HG03097 (cell line): ENCODE measurements around the gene NUDT22.
A peak's percentile ranks its signal among the peaks of the same experiment; 100 is the strongest.

Experiments
- ATAC-seq: cut with Tn5 transposase; IDR thresholded peaks from one replicate; pipeline ENCODE4 v1.9.1; 2021; ENCODE audit not compliant: unreplicated experiment, low FRiP score

The NUDT22 gene, protein sequence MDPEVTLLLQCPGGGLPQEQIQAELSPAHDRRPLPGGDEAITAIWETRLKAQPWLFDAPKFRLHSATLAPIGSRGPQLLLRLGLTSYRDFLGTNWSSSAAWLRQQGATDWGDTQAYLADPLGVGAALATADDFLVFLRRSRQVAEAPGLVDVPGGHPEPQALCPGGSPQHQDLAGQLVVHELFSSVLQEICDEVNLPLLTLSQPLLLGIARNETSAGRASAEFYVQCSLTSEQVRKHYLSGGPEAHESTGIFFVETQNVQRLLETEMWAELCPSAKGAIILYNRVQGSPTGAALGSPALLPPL

DNA sequence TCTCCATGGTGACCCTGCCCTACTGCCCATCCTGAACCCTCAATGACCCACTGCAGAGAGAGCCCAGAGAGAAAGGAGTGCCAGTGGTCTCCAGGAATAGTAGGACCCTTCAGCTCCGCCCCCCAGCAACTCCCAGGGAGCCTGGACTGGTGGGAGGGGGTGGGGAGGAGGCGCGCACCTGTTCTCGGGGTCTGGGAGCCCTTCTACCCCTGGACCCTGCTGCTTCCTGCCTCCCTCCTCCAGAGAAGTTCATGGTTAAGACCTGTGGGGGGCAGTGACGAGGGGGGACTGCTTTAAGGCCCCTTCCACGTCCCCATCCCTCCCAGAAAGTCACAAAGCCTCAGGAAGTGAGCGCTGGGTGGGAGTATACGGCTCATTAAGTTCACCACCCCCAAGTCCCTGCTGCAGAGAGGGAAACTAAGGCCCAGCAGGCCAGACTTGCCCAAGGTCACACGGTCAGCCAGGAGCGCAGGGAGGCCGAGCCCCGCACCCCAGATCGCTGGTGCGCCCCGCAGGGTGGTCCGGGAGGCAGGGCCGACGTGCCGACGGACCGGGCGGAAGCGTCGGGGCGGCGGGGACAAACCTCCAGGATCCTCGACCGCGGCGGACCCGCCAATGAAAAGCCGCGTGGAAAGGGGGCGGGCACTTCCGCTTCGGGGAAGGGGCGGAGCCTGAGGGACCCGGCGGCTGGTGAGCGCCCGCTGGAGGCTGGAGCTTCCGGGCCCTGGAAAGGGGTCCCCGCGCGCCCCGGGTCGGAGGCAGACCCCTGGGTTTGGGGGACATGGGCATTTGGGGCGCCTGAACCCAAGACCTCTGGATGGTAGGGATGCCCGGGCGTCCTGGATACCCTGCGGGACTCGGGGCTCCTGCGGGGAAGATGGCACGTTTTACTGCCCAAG is at the start of gene NUDT22, which contains the start of gene TRPT1:
NUDT22 (plus strand) TSS at position 667 of the 899 bp plus-strand sequence. CDS start 379 bp downstream, outside the sequence.
TRPT1 (minus strand) TSS at position 579 of the 899 bp plus-strand sequence; CDS start at position 253, 326 bp downstream.
- ATAC-seq, result peak; percentile 44

DNA sequence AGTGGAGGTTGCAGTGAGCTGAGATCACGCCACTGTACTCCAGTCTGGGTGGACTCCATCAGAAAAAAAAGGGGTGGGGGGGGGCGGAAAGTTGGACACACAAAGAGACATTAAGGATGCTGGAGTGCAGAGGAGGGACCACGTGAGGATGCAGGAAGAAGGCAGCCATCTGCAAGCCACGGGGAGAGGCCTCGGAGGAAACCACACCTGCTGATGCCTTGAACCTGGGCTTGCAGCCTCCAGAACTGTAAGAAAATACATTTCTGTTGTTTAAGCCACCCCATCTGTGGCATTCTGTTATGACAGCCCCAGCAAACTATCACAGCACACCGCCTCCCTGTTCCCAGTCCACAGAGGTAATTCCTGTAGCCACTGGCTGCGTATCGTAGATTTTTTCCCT is 49.3 kb upstream of the NUDT22 start:
- no peak for ATAC-seq

DNA sequence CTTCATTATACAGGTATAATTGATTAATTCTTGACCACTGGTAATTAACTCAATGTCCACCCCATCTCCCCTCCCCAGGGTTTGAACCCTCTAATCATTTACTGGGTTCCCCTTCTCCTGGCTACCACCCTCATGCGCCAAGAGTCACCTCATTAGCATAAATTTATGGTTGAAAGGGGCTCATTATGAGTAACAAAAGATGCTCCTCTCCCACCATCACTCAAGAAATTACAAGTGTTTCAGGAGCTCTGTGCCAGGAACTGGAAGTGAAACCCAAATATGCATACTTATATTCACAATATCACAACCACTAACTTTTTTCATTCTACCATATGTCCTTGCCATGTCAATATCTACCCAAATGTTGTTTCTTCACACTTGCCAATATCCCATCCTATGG is 47.9 kb upstream of the NUDT22 start:
- ATAC-seq, result no peak

DNA sequence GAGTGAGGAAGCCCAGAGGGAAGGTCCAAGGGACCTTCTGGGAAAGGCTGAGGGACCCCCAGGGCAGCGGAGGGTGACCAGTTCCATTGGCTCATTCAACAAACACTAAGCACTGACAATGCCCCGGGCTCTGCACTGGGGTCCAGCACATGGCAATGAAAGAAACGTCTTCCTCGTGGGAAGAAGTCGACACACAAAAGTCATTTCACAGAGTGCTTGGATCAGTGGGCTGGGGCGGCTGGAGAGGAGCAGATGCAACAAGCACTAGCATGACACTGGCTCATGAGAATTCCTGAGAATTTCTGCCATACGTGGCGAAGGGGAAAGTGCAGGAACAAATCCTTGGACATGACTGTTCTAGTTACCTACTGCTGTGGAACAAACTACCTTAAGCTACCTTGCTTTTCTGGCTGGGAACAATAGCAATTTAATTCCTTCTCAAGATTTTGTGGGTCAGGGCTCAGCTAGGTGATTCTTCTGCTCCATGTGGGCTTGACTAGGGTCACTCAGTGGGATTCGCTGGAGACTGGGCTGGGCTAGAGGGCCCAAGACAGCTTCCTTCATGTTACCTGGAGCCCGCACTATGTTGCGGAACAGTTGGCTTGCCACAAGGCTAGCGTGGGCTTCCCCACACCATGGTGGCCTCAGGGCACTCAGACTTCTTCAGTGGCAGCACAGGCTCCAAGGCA is 47.0 kb upstream of the NUDT22 start:
- no peak for ATAC-seq

DNA sequence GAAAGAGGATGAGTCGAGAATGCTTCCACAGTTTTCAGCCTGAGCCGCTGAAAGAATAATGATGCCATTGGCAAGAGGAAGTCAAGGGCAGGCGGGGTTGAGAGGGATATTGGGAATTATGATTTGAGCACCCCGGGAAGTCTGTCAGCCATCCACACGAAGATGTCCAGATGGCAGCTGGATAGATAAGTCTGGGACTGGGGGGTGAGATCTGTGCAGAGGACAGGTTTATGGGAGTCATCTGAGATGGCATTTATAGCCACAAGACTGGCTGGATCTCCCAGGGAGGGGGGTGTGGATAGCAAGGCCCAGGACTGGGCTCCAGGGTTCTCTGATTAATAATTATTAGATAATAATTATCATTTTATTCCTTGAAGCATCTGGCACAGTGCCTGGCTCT is 45.2 kb upstream of the NUDT22 start:
- no peak for ATAC-seq

DNA sequence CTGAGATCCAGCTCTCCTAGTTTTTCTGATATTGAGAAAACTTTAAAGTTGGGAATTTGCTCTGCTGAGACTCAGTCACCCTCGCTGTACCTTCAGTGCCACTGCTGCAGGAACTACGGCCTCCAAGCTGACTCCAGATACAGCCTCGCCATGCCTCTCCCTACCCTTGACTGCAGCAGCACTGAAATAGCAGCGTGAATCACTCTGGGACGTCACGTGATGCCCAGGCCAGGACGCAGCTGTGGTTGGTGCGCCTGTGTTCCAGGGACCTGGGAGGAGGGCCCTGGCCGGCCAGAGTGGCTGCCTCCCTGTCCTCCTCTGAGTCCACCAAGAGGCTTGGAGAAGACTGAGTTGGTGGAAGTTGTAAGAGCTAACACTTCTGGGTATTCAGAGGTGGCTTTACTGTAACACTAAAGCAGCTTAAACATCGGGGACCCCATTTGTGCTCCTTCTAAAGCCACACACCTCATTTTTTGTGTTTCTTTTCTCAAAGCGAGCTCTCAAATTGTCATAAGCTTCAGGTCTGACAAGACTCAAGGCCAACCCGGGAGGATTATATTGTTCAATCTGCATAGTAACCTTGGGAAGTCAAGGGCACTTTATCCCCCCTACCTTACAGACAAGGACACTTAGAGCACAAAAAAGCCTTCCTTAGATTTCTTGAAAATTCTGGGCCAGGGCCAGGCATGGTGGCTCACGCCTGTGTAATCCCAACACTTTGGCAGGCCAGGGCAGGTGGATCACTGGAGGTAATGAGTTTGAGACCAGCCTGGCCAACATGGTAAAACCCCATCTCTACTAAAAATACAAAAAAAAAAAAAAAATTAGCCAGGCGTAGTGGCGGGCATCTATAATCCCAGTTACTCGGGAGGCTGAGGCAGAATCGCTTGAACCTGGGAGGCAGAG is 44.3 kb upstream of the NUDT22 start:
- no peak for ATAC-seq

DNA sequence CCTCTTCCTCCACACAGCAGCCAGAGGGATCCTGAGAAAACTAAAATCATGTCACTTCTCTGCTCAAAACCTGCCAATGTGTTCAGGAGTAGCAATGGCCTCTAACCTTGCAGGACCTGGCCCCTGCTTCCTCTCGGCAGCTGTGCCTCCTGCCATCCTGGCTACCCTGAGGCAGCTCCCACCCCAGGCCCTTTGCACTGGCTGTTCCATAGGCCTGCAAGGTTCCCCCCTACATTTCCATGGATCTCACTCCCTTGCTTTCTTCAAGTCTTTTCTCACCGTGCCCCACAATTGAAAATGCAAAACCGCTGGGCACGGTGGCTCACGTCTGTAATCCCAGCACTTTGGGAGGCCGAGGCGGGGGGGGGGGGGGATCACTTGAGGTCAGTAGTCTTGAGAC is 42.2 kb upstream of the NUDT22 start:
- no peak for ATAC-seq

DNA sequence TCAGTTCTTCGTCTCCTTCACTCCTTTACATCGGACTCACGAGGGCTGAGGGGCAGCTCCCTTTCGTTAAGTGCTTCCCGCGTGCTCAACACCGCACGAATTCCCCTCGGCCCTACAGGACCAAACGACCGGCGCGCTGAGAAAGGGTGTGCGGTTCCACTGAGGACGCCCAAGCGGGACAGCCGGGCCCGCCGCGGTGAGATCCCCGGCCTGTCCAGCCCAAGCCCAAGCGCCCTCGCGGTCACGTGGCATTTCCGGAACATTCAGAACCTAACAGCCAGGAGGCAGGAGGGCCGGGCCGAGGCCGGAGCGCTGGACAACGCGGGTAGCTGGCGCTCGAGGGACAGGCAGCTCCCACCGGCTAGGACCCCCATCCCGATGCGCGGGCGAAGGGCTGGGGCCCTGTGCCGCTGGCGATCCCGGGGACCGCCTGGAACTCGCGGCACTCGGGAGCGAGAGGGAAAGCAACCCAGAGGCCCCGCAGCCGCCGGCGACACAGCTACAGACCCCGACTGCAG is 40.8 kb upstream of the NUDT22 start:
- peak; percentile 27 for ATAC-seq

DNA sequence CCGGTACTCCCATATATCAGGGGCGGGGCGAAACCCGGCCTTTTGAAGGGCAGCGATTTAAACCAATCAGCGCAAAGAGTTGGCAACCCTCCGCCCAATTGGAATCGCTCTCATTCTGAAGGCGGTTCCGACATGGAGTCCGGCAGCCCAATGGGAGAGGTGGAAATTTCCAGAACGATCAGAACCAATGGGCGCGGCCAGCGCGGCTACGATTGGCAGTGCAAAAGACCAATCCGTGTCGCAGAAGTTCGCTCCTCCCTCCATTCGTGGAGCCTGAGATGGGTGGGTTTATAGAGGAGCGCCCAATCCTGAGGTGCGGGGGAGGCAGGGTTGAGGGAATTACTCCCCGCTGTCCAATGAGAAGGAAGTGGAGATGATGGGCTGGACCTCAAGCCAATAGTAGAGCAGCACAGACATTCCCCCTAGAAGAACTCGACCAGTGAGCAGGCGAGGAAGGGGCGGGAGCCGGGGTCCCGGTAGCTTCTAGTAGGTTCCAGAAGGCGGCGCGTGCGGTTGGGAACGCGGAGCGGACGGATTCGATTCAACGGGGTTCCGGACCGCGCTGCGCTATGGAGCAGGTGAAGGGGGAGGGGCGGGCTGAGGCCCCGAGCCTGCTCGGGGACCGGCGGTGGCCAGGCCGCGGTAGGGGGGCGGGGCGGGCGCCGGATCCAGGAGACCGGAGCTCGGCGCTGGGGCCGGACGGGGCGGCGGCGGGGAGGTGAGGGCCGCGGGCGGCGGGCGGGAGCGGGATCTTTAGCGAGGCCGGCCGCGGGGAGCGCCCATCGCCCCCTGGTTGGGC is 40.2 kb upstream of the NUDT22 start, which contains the start of gene STIP1:
STIP1 (plus strand) TSS at position 479 of the 799 bp plus-strand sequence; CDS start at position 570, 91 bp downstream.
- ATAC-seq, result peak; percentile 88

DNA sequence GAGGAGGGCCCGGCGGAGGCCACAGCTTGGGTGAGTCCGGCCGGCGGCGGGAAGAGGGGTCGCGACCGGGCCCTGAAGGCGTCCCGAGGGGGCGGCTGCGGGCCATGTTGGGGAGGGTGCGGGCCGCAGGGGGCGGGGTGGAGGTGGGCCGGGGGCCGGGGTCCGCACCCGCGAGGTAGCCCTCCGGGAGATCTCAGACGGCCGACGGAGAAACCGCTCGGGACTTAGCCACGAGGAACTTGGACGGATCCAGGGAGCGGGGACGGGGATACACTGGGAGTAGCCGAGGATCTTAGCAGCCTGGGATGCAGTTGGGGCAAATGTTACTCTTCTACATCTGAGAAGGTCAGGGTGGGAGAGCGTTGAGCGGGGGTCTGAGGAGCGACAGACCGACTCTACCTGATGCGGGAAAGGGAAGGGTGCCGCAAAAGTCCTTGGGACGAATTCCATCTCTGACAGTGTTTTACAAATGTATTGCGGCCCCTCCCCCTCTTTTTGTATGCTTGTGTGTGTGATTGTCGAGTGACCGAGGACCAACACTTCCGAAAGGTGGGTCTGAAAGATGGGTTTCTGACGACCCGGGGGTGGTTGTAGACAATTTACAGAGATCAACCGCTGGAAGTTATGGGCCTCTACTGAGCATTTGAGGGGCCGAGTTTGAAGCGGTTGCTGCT is 39.4 kb upstream of the NUDT22 start:
- ATAC-seq, result no peak

DNA sequence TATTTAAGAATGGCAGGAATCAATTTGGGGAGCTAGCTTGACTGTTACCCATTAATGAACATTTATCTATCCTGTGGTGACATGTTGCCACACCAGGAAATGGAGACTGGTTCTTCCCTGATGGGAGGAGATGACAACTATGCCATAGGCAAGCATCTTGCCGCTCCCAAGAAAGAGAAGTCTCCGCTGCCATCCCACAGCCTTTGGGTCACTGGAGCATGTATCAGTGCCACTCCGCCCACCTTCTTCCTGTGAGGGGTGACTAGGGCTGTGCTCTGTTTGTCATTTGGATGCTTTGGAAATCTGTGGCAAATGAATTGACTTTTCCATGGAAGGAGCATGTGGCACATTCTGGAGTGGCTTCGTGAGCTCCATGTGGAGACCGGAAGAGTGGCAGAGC is 33.6 kb upstream of the NUDT22 start:
- ATAC-seq, result no peak

DNA sequence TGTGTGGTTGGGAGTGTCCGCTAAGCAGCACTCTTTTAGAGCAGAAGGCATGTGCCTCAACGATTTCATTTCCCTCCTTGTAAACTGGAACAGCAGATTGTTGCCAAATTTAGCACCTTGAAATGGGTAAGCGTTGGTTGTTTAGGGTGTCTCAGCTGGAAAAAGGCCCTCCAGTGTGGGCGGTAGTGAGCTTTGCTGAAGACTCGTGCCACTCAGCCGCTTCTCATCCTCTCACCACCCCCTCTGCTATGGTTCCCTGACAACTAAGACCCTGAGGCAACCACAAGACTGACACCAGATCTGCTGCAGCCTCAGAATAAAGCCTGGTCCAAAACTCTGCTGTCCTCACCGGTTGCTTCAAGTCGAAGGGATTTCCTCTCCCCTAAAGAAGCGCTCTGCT is 29.4 kb upstream of the NUDT22 start:
- ATAC-seq, result no peak

DNA sequence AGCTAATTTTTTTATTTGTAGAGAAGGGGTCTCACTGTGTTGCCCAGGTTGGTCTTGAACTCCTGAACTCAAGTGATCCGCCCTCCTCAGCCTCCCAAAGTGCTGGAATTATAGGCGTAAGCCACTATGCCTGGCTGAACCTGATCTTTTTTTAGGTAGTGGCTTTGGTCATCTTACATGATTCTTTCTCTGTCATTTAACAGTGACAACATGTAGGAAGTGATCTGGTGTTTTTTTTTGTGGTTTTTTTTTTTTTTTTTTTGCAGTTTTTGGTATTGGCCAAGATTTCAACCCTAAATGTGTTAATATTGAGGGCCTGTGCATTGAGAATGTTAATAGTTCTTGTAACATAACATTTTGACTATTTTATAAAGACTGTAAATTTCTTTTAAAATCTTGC is 27.6 kb upstream of the NUDT22 start:
- ATAC-seq, result no peak

DNA sequence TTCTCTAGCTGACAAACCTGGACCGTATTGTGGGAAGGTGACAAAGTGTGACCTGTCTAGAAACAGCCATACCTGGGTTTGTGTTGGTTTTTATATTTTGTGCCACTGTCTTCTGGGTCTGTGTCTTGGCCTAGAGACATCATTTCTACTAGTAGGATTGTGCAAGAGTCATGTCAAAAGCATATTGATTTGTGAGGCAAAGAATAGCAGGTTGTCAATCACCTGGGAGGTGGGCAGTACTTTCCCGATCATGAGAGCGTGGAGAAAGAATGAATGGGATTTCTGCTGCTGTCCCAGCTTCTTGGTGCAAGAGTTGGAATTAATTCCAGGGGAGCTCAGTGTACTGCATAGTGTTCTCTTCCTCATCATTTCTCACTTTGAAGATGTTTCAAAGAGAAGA is 24.5 kb upstream of the NUDT22 start:
- no peak for ATAC-seq

DNA sequence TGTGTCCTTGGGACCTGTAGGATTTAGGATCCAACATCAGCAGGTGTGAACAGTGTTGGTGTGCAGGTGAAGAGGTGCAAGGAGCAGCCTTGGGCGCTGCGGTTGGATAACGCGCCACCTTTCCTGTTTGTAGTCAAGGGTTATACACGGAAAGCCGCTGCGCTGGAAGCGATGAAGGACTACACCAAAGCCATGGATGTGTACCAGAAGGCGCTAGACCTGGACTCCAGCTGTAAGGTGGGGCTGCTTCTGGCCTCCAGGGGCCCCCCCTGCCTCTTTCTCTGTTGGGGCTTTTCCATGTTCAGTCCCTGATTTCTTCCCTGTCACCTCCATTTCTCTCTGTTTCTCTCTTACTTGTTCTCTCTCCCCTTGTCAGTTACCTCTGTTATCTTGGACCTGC is 23.1 kb upstream of the NUDT22 start:
- no peak for ATAC-seq

DNA sequence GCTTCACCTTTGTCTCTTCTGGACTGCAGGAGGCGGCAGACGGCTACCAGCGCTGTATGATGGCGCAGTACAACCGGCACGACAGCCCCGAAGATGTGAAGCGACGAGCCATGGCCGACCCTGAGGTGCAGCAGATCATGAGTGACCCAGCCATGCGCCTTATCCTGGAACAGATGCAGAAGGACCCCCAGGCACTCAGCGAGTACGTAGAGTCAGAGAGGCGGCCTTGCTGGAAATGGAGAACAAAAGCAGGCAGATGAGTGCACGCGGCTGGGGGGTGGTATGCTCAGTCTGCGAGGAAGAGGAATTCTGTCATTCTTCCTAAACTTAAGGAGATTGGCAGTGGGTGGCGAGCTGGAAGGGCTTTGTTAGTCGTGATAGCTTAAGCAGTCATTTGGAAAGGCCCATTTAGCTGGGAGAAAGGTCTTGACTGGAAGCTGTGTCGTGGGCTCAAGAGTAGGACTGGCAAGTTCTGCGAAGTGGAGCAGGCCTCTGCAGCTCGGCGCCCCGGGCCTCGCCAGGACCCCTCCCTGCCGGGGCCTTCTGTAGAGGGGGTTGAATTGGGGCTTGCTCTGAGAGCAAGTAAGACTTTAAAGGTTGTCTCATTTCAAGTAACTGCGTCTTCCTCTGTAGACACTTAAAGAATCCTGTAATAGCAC is 22.5 kb upstream of the NUDT22 start:
- ATAC-seq, result no peak

DNA sequence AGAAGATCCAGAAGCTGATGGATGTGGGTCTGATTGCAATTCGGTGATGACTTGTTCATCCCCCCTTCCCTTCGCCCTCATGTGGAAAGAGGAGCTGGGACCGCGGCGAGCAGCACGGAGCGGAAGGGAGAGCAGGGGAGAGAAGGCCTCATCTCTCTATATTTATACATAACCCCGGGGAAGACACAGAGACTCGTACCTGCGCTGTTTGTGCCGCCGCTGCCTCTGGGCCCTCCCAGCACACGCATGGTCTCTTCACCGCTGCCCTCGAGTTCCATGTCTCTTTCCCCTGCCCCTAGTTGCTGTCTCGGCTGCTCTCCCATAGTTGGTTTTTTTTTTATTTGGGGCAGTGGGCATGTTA is 22.0 kb upstream of the NUDT22 start:
- ATAC-seq, result no peak

DNA sequence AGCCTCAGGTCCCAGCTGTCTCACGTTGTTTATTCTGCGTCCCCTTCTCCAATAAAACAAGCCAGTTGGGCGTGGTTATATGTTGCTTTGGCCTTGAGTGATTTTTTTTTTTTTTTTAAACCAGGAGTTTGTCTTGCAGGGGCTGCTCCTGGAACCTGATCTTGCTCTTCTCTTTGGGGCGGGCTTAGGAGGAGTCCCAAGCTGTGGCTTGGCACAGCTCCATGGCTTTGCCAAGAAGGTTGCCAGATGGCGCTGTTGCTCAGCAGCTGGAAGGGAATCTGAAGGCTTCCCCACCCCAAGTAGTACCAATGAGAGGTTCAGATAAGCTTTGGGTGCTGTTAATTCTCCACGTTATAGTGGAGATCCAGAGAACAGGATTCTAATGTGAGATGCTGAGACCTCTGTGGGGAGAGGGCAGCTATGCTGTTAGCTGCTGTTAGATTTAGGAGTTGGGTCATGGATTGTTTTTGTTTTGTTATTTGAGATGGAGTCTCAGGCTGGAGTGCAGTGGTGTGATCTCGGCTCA is 21.5 kb upstream of the NUDT22 start:
- no peak for ATAC-seq
